HG02870 (cell line): ENCODE results near the gene WBP4.
"Not testable (repeated sequence)": the region's sequence is repeated elsewhere in the genome, so short reads cannot be mapped to it uniquely, and the experiment has no call there.

ENCODE experiments used
- ATAC-seq: cut with Tn5 transposase; IDR thresholded peaks from one replicate; pipeline ENCODE4 v1.9.1; 2021; ENCODE audit warnings: mild to moderate bottlenecking, moderate library complexity; ENCODE audit not compliant: unreplicated experiment

The WBP4 gene

DNA sequence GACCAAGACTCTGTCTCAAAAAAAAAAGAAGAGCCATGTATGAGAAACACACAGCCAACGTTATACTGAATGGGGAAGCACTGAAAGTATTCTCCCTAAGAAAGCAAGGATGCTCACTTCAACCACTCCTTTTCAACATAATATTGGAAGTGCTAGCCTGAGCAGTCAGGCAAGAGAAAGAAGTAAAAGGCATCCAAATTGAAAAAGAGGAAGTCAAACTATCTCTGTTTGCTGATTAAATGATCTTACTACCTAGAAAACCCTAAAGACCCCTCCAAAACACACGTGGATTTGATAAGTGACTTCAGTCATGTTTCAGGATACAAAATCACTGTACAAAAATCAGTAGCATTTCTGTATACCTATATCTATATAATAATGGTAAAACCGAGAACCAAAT, 16.2 kb downstream of the WBP4 start:
- ATAC-seq, result no peak

DNA sequence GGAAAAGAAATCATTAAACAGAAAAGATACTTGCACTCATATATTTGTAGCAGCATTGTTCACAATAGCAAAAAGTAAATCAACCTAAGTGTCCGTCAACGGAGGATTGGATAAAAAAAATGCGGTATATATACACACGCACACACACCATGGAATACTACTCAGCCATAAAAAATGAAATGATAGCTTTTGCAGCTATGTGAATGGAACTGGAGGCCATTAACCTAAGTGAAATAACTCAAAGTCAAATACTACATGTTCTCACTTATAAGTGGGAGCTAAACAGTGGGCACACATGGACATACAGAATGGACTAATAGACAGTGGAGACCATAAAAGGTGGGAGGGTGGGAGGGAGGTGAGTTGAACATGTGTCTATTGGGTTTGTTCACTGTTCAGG, 18.4 kb downstream of the WBP4 start:
- ATAC-seq, result no peak

DNA sequence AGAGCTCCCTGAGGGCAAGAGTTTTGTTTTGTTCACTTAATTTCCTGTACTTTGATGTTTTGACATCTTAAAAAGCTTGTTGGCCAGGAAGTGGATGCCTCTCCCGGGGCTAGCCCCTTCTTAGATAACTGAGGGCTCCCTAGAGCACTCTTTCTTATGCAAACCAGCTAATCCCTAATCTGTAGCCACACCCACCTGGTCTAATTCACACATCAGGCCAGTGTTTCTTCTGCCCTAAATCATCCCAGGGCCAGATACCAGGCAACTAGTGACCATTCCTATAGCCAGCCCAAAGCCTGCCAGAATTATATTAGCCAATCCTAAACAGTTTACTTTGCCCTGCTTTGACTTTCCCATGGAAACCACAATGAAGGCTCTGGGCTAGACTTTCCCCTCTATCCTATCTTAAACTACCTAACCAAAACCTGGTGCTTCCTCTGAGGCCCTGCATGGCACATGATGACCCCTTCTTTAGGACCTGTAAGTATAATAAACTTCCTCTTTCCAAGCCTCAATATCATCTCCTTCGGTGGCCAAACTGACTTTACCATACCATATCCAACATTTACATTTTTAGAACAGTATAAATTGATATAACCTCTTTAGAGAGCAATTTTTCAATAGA, 24.8 kb downstream of the WBP4 start:
- ATAC-seq, result no peak

DNA sequence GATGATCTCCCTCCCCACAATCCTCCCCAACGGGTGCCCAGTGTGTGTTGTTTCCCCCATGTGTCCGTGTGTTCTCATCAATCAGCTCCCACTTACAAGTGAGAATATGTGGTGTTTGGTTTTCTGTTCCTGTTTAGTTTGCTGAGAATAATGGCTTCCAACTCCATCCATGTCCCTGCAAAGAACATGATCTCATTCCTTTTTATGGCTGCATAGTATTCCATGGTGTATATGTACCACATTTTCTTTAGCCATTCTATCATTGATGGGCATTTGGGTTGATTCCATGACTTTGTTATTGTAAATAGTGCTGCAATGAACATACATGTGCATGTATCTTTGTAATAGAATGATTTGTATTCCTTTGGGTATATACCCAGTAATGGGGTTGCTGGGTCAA, 34.4 kb downstream of the WBP4 start:
- not testable (repeated sequence) for ATAC-seq

DNA sequence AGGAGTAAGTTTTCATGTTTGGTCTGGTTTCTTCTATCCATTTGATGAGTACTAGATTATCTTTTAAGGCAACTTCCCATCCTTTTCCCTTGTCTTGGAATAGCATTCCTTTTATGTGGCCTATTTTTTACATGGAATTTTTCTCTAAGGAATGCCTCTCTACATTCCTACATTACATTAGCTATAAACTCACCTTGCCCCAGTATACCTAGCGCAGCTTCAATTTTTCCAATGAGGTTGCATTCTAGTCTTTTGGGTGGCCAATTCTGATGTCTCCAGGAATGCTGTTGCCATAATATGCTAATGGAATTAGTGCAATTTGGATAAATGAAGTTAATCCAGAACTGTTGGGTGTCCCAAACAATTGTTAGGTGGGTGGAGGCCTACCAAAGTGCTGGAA, 37.5 kb downstream of the WBP4 start:
- no peak for ATAC-seq

DNA sequence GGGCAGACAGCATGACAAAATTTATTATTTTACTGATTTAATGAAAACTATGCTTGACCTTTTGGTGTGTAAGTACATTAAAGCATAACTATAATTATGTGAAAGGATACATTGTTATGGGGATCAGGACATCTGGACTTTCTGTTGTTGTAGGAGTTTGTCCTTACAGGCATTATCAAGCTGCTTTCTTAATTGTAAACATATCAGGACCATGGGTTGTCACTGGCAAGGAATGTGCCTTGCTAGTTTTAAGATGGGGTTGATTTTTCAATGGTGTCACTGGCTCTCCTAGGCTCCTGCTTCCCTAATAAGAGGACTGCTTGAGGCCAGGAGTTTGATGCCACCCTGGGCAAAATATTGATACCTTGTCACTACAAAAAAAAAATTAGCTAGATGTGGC, 38.7 kb downstream of the WBP4 start:
- ATAC-seq, result no peak

DNA sequence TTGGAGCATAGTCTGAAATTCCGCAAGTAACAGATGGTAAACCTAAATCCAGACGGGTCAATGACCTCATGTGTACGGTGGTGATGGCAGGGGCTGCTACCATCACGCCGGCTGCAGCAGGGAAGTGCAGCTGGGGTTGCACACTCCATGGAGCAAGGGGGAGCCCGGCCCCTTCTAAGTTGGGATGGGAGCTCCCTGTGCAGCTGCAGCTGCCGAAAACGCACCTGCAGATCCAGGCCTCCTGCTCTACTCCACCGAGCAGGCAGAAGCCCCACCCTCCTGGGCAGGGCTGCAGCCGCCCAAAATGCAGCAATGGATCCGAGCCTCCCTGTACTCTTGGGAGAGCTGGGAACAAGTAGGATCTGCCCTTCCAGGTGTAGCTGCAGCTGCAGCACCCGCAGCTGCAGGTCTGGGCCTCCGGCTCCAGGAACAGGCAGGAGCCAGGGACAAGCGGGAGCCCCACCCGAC, 45.8 kb downstream of the WBP4 start:
- ATAC-seq, result no peak

DNA sequence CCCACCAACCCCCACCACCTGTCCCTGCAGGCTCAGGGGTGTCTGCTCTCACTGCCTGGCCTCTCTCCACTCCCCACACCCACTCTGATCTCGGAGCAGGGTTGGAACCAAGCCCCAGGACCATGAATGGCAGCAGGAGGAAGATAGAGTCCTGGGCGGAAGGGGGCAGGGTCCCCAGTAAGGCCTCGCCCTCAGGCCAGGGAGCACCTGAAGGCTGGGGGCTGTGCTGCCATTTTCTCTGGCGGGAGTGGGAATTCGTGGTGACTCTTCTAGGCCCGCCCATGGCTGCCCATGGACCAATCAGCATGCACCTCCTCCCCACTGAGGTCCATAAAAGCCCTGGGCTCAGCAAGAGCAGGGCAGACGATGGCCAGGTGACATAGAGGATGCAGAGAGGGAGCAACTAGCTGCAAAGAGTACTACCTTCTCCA, 46.3 kb downstream of the WBP4 start:
- ATAC-seq, result no peak

DNA sequence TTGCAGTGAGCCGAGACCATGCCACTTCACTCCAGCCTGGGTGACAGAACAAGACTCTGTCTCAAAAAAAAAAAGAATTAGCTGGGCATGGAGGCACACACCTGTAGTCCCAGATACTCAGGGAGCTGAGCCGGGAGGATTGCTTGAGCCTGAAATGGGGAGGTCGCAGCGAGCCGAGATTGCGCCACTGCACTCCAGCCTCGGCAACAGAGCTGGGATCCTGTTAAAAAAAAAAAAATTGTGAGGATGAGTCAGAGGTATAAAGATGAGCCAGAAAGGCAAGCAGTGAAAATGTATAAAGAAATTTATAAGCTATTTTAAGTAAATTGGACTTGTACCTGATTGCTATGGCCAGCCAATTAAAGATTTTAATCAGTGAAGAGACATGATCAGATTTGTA, 50.1 kb downstream of the WBP4 start:
- no peak for ATAC-seq

DNA sequence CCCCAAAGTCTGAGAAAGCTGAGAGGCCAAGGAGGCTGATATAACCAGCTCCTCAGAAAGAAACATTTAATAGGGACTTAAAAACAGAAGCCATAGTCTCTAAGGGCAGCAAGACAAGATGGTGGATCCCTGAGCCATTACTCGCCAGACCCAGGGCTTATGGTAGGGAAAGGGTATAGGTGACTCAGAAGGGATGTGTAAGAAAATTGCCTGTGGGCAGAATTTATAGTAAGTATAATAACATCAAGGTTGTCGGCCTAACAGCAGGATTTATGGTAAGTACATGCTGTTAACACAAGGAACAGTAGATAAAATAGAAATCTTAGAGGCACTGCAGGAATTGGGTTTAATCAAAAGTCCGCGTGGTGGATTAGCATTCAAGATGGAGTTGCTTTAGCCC, 56.6 kb downstream of the WBP4 start:
- no peak for ATAC-seq

DNA sequence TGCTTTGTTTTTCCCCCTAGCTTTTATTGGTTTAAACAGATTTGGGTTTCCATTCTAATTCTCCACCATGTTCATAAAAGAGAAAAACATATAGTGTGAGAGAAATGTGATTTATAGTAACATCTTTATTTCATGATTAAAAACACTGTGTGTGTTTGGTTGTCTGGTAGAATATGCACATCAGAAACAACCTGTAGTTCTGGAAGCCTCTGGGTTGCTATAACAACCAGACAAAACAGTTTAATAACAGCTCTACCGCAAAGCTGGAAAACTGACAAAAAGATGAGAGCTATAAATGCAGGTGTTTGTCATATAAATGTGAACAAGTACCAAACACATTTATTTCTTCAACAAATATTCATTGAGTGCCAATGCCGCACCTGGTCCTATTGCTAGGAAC, 61.5 kb downstream of the WBP4 start:
- ATAC-seq, result no peak

DNA sequence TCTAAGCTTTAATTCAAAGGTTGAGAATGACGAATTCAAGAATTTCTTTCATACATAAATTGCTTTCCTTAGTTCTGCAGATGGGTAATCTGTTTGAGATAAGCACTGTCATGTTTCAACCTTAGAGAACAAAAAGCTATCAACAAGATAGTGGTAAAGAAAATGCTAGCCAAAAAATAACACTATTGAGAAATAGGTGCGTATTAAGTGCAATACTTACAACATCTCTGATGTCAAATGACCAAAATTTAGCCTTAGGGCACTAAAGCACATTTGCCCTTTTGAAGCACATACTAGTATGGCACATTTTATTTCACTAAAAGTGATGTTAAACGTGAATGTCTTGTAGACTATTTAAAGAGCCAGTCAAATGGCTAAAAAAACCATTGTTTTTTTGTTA, 66.4 kb downstream of the WBP4 start:
- ATAC-seq, result no peak

DNA sequence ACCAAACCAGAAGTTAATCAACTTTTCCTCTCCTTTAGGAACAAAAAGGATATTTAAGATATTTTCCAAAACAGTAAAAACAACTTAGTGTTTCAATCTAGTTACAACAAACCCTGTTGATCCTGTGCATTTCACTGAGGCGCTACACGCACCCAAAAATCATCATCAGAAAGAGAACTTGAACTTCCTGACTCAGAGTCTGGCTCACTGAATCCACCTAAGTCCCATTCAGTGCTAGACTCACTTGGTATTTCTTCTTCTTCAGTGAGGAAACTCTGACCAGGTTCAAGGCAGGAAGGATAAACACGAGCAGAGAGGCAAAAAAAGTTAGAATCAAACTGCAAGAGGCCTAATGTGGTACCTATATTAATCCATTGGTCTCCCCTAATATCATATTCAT, 69.0 kb downstream of the WBP4 start:
- ATAC-seq, result no peak

DNA sequence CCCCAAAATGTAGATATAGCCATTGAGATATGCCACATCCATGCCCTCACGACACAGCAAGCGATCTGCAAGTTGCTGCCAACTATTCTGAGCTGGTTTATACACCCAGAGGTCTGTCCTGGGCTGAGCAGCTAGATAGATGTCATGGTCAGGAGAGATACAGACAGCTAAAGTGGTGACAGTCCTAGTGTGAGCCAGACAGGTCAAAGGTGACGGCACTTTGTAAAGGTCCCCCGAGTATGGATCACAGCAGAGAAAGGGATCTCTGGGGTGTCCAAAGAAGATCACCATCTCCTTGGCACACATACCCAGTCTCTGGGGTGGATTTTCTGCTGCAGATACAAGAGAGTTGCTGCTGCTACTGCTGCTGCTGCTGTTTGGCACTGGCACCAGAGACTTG, 69.9 kb downstream of the WBP4 start:
- ATAC-seq, result not testable (repeated sequence)

DNA sequence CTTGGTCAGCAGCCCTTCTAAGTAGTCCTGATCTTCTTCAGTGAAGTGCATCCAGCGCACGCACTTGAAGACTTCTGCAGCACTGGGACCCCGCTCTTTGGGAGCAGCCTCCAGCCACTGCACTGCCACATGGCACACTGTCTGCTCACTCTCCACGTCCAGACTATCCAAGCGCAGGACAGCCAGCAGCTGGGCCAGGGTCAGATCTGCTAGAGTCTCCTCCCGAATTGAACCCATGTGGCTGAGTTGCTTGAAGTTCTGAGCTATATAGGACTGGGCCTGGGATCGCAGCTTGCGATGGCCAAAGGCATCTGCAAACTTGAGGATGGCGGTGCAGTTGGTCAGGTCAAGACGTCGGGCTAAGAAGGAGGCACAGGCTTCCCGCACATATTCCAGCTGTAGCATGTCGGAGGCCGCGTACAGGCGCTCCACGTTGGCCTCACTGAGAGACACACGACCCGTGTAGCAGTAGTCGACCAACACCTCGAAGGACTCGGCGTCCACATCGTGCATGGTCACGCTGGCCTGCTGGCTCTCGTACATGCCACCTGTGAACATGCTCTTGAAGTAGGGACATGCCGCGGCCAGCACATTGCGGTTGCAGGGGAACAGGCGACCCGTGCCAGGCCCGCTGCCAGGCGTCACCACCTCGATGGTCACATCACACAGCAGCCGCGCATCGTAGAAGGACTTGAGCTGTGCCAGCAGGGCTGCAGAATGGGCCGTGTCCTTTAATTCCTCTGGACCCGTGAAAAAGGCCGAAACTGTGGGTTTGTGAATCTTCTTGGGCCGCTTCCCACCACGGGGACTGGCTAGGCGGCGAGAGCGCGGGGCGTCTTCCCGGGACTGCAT, 70.6 kb downstream of the WBP4 start:
- ATAC-seq, result peak; percentile 12

DNA sequence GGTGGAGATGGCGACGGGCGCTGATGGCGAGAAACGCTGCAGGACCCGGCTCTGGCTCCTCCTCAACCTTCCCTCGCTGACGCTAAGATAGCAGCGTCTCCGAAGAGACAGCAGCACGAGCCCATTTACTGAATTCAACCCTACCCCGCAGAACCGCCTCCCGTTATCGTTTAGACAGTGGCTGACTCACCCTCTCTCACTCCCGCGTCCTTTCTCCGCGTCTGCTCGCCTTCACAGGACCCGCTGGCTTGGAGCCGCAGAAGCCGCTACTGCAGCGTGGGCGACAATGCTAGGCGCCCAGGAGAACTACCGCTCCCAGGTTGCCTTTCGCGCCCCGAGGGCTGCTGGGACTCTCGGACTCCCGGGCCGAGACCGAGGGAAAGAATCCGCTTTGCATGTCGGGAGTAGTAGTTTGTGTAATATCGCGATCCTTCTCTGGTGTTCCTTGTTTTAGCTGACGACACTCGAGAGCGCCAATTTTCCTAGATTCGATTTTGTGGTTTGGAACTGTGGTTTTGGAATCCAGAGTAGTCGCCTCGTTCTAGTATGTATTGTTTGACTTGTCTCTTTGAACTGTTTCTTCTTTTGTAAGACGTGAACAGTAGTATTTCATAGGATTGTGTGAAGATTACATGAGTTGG, 71.3 kb downstream of the WBP4 start, which contains the start of gene KBTBD6:
KBTBD6 (minus strand) TSS at position 291 of the 641 bp plus-strand sequence. CDS start 291 bp downstream, outside the sequence.
- peak; percentile 94 for ATAC-seq
